Muscle of leg (tissue), 11 donors: ENCODE results near the gene SEPTIN6. TPM values are rescaled to one million over a fixed set of nuclear protein-coding genes. Genes with fewer than 3 reads are reported as not detected.
"Not testable (repeated sequence)": the region's sequence is repeated elsewhere in the genome, so short reads cannot be mapped to it uniquely, and the experiment has no call there.

ENCODE experiments used
- DNase-seq: peaks from one replicate; pipeline ENCODE4 v3.0.0; 2013
- H3K27ac ChIP-seq: one replicate; pipeline ENCODE4 v1.5.1; 2013; ENCODE audit warnings: mild to moderate bottlenecking, low read length, control low read depth
- H3K27me3 ChIP-seq: one replicate; pipeline ENCODE4 v1.6.1; 2013; ENCODE audit warnings: low read length; ENCODE audit not compliant: control insufficient read depth, insufficient read depth
- H3K36me3 ChIP-seq: one replicate; pipeline ENCODE4 v1.6.1; 2013; ENCODE audit warnings: low read length; ENCODE audit not compliant: control insufficient read depth, insufficient read depth
- H3K4me1 ChIP-seq: one replicate; pipeline ENCODE4 v1.6.1; 2013; ENCODE audit warnings: low read length; ENCODE audit not compliant: control insufficient read depth, insufficient read depth
- H3K4me3 ChIP-seq: one replicate; pipeline ENCODE4 v1.5.1; 2013; ENCODE audit warnings: low read length, control low read depth
- H3K9me3 ChIP-seq: replicated peaks from 2 replicates; pipeline ENCODE4 v1.6.1; 2013; ENCODE audit warnings: low read depth, low read length; ENCODE audit not compliant: control insufficient read depth
- WGBS: methylation state at CpG from one replicate; pipeline ENCODE4 v1.1.5; 2013; ENCODE audit warnings: missing lambda C conversion rate; ENCODE audit not compliant: insufficient coverage; 5-methylcytosine and 5-hydroxymethylcytosine counted together
- polyA plus RNA-seq, 8 donors: library from polyadenylated mRNA; unstranded; fragments of 120-200 nt; gene quantifications; one replicate each; pipeline versions ENCODE4 v1.2.1 to v1.2.3, GENCODE V29; 2013; ENCODE audit warnings: inconsistent platforms in 1 of 8, low replicate concordance in 1 of 8; ENCODE audit not compliant: insufficient read length in 8 of 8, insufficient read depth in 1 of 8
- total RNA-seq: library from RNA; stranded (reverse); fragments of 120-200 nt; gene quantifications from one replicate; pipeline ENCODE4 v1.2.4, GENCODE V29; 2013

The SEPTIN6 gene
- total and polyA plus RNA-seq, 9 donors = 26.5 to 50.0 (median 39.0) TPM

- peak; percentile 56 for DNase-seq
- peaks cover 9% of the 10 kb centered on the region for H3K4me1 ChIP-seq
- H3K27me3 ChIP-seq = peaks cover 5% of the 10 kb centered on the region
- peak overlapping the region; percentile 69 for H3K4me3 ChIP-seq
- no peaks in the 10 kb centered on the region for H3K9me3 ChIP-seq
- peak overlapping the region; percentile 76 for H3K27ac ChIP-seq
- 30% methylated on average over 66 of the region's 66 CpGs for WGBS
- H3K36me3 ChIP-seq = no peaks in the 10 kb centered on the region
Measured at GRCh38 chrX:119692191-119693039, 553 bp downstream of the SEPTIN6 start.

- Histone ChIP-seq H3K9me3 (no peaks in the 10 kb centered on the region), H3K27ac (peak overlapping the region; percentile 76), H3K36me3 (no peaks in the 10 kb centered on the region), H3K27me3 (peaks cover 5% of the 10 kb centered on the region), H3K4me1 (peaks cover 13% of the 10 kb centered on the region), H3K4me3 (peak overlapping the region; percentile 69)
- DNase-seq = peak; percentile 44
- WGBS = 65% methylated on average over 2 of the region's 8 CpGs
Measured at GRCh38 chrX:119690921-119691716, 1.8 kb downstream of the SEPTIN6 start.

- H3K27ac ChIP-seq = no peak overlapping the region
- no peaks in the 10 kb centered on the region for H3K36me3 ChIP-seq
- DNase-seq = no peak
- peaks cover 5% of the 10 kb centered on the region for H3K27me3 ChIP-seq
- 88% methylated on average over 2 of the region's 4 CpGs for WGBS
- peaks cover 27% of the 10 kb centered on the region for H3K4me1 ChIP-seq
- no peaks in the 10 kb centered on the region for H3K9me3 ChIP-seq
- no peak overlapping the region for H3K4me3 ChIP-seq
Measured at GRCh38 chrX:119688911-119689321, 4.1 kb downstream of the SEPTIN6 start.

GRCh38 chrX:119687661-119688413 is 5.1 kb downstream of the SEPTIN6 start:
- WGBS = no CpG with 5 or more reads among the region's 5 CpGs
- DNase-seq = no peak

GRCh38 chrX:119686087-119686691 is 6.8 kb downstream of the SEPTIN6 start:
- no peaks in the 10 kb centered on the region for H3K36me3 ChIP-seq
- no peaks in the 10 kb centered on the region for H3K9me3 ChIP-seq
- no peak overlapping the region for H3K4me3 ChIP-seq
- H3K27ac ChIP-seq = peak overlapping the region; percentile 87
- DNase-seq = peak; percentile 81
- peaks cover 23% of the 10 kb centered on the region for H3K4me1 ChIP-seq
- WGBS = 40% methylated on average over 1 of the region's 12 CpGs
- H3K27me3 ChIP-seq = peaks cover 2% of the 10 kb centered on the region

More at GRCh38 chrX:119687661-119688413, 5.1 kb downstream of the SEPTIN6 start:
- Histone ChIP-seq H3K36me3 (no peaks in the 10 kb centered on the region), H3K4me1 (peaks cover 23% of the 10 kb centered on the region), H3K27ac (no peak overlapping the region), H3K9me3 (no peaks in the 10 kb centered on the region), H3K27me3 (peaks cover 5% of the 10 kb centered on the region), H3K4me3 (no peak overlapping the region)

GRCh38 chrX:119685225-119686066 is 7.5 kb downstream of the SEPTIN6 start:
- no peaks in the 10 kb centered on the region for H3K36me3 ChIP-seq
- H3K27me3 ChIP-seq = no peaks in the 10 kb centered on the region
- H3K4me3 ChIP-seq = no peak overlapping the region
- peak; percentile 84 for DNase-seq
- H3K27ac ChIP-seq = peak overlapping the region; percentile 87
- H3K4me1 ChIP-seq = peaks cover 23% of the 10 kb centered on the region
- WGBS = 26% methylated on average over 8 of the region's 15 CpGs
- no peaks in the 10 kb centered on the region for H3K9me3 ChIP-seq

GRCh38 chrX:119684916-119685224 is 8.1 kb downstream of the SEPTIN6 start:
- H3K9me3 ChIP-seq = no peaks in the 10 kb centered on the region
- peak overlapping the region; percentile 87 for H3K27ac ChIP-seq
- no CpG with 5 or more reads among the region's 1 CpG for WGBS
- no peak for DNase-seq
- H3K4me3 ChIP-seq = no peak overlapping the region
- H3K36me3 ChIP-seq = no peaks in the 10 kb centered on the region
- no peaks in the 10 kb centered on the region for H3K27me3 ChIP-seq
- H3K4me1 ChIP-seq = peaks cover 23% of the 10 kb centered on the region

- H3K4me3 ChIP-seq, H3K27me3 ChIP-seq, DNase-seq, H3K9me3 ChIP-seq, H3K36me3 ChIP-seq, H3K27ac ChIP-seq: not testable (repeated sequence)
- peaks cover 23% of the 10 kb centered on the region for H3K4me1 ChIP-seq
- 79% methylated on average over 2 of the region's 8 CpGs for WGBS
Measured at GRCh38 chrX:119684312-119684711, 8.7 kb downstream of the SEPTIN6 start.
